K562 (cell line): ENCODE measurements around the gene TBCEL. TPM values are rescaled to one million over a fixed set of nuclear protein-coding genes. Genes with fewer than 3 reads are reported as not detected.

Source experiments
- ATAC-seq: fragments of 200-7000 bp; cut with Tn5 transposase; 3 replicates; pipeline ENCODE4 v1.9.1; 2020; ENCODE audit warnings: moderate library complexity
- BruUV-seq: library from RNA; stranded (reverse); fragments of 400-500 nt; replicated peaks from 2 replicates; lab custom pipeline; 2021; lab: Mats Ljungman, UMichigan
- CTCF ChIA-PET: fragments of 300-600 bp; formaldehyde crosslinking; extraction: SDS; loops from one replicate; lab custom pipeline; 2021; ENCODE audit warnings: low intra/inter-chr PET ratio; lab: Yijun Ruan, JAX
- POLR2A ChIA-PET: fragments of 300-600, 350-650 bp; sonication (Branson Sonifier 250); formaldehyde crosslinking; extraction: SDS; loops from one replicate; lab custom pipeline; 2021; ENCODE audit warnings: antibody characterized with exemption, inconsistent platforms; lab: Yijun Ruan, JAX
- DNase-seq, 4 experiments: peaks; one replicate each; pipeline versions ENCODE4 v3.0.0 to v3.0.0-alpha.2; 2011 to 2018; ENCODE audit warnings: low spot score in 3 of 4, mixed read lengths in 3 of 4; ENCODE audit errors: extremely low read depth in 1 of 4
- FAIRE-seq: peaks from 2 replicates; lab custom pipeline; 2011; peaks lifted over from hg19 to GRCh38; lab: Jason Lieb, UNC
- H2AFZ ChIP-seq: 2 replicates; pipeline ENCODE4 v1.6.0; 2011; ENCODE audit warnings: low read depth, low read length, control low read depth, inconsistent platforms
- H3K27ac ChIP-seq: fragments of 200-600 bp; 3 replicates; pipeline ENCODE4 v1.8.0; 2011; ENCODE audit warnings: low read depth, mild to moderate bottlenecking, control low read depth, inconsistent platforms, low read length, moderate library complexity, mixed read lengths; ENCODE audit errors: extremely low read depth
- H3K27me3 ChIP-seq, 2 experiments: fragments of 300-600 bp in 1 of 2; 2 replicates in 1 of 2; 3 replicates in 1 of 2; pipeline versions ENCODE4 v1.6.0 to v1.8.0; 2011; ENCODE audit warnings: inconsistent platforms in 2 of 2, low read length in 2 of 2, mild to moderate bottlenecking in 1 of 2, mixed read lengths in 1 of 2, moderate library complexity in 1 of 2; ENCODE audit not compliant: control insufficient read depth in 2 of 2, insufficient read depth in 2 of 2
- H3K36me3 ChIP-seq: fragments of 300-600 bp; 3 replicates; pipeline ENCODE4 v1.8.0; 2011; ENCODE audit warnings: mild to moderate bottlenecking, low read length, inconsistent platforms; ENCODE audit not compliant: control insufficient read depth, insufficient read depth
- H3K4me1 ChIP-seq, 2 experiments: fragments of 200-600 bp in 1 of 2; replicated peaks in 1 of 2; 2 replicates in 1 of 2; 3 replicates in 1 of 2; pipeline versions ENCODE4 v1.5.1 to v1.8.0; 2011; ENCODE audit warnings: inconsistent platforms in 2 of 2, low read length in 2 of 2, mild to moderate bottlenecking in 1 of 2, mixed read lengths in 1 of 2, moderate library complexity in 1 of 2; ENCODE audit not compliant: control insufficient read depth in 2 of 2, insufficient read depth in 2 of 2
- H3K4me2 ChIP-seq: 2 replicates; pipeline ENCODE4 v1.6.1; 2011; ENCODE audit warnings: low read length, control low read depth, inconsistent platforms, mixed read lengths; ENCODE audit not compliant: insufficient read depth
- H3K4me3 ChIP-seq: fragments of 200-600 bp; sonication (generic), shearing (Covaris generic); 2 replicates; pipeline ENCODE4 v1.5.1; 2016; ENCODE audit warnings: control low read depth, inconsistent platforms
- H3K79me2 ChIP-seq: fragments of 200-600 bp; 3 replicates; pipeline ENCODE4 v1.8.0; 2011; ENCODE audit warnings: low read length, inconsistent platforms; ENCODE audit not compliant: control insufficient read depth, insufficient read depth
- H3K9ac ChIP-seq, 2 experiments: 2 replicates each; pipeline versions ENCODE4 v1.6.0 to v1.6.1; 2011; ENCODE audit warnings: low read depth in 2 of 2, low read length in 2 of 2, control low read depth in 1 of 2, inconsistent platforms in 1 of 2, mild to moderate bottlenecking in 1 of 2, mixed read lengths in 1 of 2; ENCODE audit not compliant: insufficient read depth in 1 of 2
- H3K9me1 ChIP-seq: one replicate; pipeline ENCODE4 v1.6.0; 2011; ENCODE audit warnings: inconsistent platforms, mild to moderate bottlenecking, low read length, moderate library complexity; ENCODE audit not compliant: control insufficient read depth, insufficient read depth
- H3K9me3 ChIP-seq: replicated peaks from 2 replicates; pipeline ENCODE4 v1.5.1; 2011; ENCODE audit warnings: low read depth, low read length, inconsistent platforms; ENCODE audit not compliant: control insufficient read depth, insufficient read depth
- H4K20me1 ChIP-seq: replicated peaks from 2 replicates; pipeline ENCODE4 v1.6.1; 2011; ENCODE audit warnings: low read length, inconsistent platforms, mixed read lengths; ENCODE audit not compliant: control insufficient read depth, insufficient read depth
- CXXC5 ChIP-seq: fragments of 250-450 bp; sonication (Bioruptor Pico); IDR thresholded peaks from 2 replicates; pipeline ENCODE4 v1.8.0; 2022; ENCODE audit warnings: inconsistent platforms, mild to moderate bottlenecking, moderate library complexity
- ESRRB ChIP-seq: fragments of 250-450 bp; sonication (Bioruptor Pico); IDR thresholded peaks from 2 replicates; pipeline ENCODE4 v1.5.0; 2020; ENCODE audit warnings: mild to moderate bottlenecking, moderate library complexity, borderline replicate concordance
- KLF6 ChIP-seq: fragments of 250-450 bp; sonication (Bioruptor Pico); IDR thresholded peaks from 2 replicates; pipeline ENCODE4 v1.4.0; 2020; ENCODE audit warnings: mild to moderate bottlenecking, moderate library complexity, borderline replicate concordance
- RBM39 ChIP-seq: fragments of 200-400 bp; formaldehyde crosslinking; optimal IDR thresholded peaks from 2 replicates; pipeline ENCODE3; 2018; ENCODE audit warnings: low read depth, low read length
- RFX5 ChIP-seq: IDR thresholded peaks from 2 replicates; pipeline ENCODE4 v1.6.1; 2011; ENCODE audit warnings: low read depth, mild to moderate bottlenecking, improper control_type of control experiment, low read length
- ZNF282 ChIP-seq: sonication (generic); formaldehyde crosslinking; IDR thresholded peaks from 2 replicates; pipeline ENCODE4 v1.8.1; 2023; ENCODE audit warnings: missing genetic modification reagents
- ZNF354B ChIP-seq: fragments of 250-450 bp; sonication (Bioruptor Pico); IDR thresholded peaks from 2 replicates; pipeline ENCODE4 v1.4.0; 2020
- ZNF586 ChIP-seq: fragments of 450-650 bp; formaldehyde crosslinking; conservative IDR thresholded peaks from 2 replicates; pipeline ENCODE4 v1.4.0; 2020; ENCODE audit warnings: mild to moderate bottlenecking, moderate library complexity
- ZNF695 ChIP-seq: fragments of 450-650 bp; formaldehyde crosslinking; IDR thresholded peaks from 2 replicates; pipeline ENCODE4 v1.4.0; 2020; ENCODE audit warnings: mild to moderate bottlenecking, moderate library complexity
- ZNF830 ChIP-seq: fragments of 250-450 bp; sonication (Bioruptor Pico); IDR thresholded peaks from 2 replicates; pipeline ENCODE4 v1.5.0; 2021; ENCODE audit warnings: mild to moderate bottlenecking
- WGBS: fragments of 100-300 bp; shearing (Covaris generic); methylation state at CpG from one replicate; pipeline ENCODE4 v1.1.6; 2016; ENCODE audit warnings: low coverage, mixed read lengths; ENCODE audit not compliant: insufficient coverage; ENCODE audit errors: missing lambda C conversion rate; 5-methylcytosine and 5-hydroxymethylcytosine counted together
- in situ Hi-C: fragments of 300-500 bp; cut with MboI; formaldehyde crosslinking; loops from 4 replicates; pipeline ENCODE4 v1.15.0; 2018; ENCODE audit warnings: inconsistent platforms, mixed read lengths
- intact Hi-C: fragments of 100-400 bp; cut with micrococcal nuclease; formaldehyde crosslinking; loops from 2 replicates; pipeline ENCODE4 v1.14.2; 2022
- polyA plus RNA-seq, 8 experiments: library from polyadenylated mRNA; depleted of rRNA in 4 of 8; stranded (reverse) in 5 of 8; unstranded in 3 of 8; fragments of >200 nt; fragmentation: Nextera tagmentation in 2 of 8; fragmentation: Illumina TruSeq in 1 of 8; extraction: Ambion mirVana in 2 of 8; extraction: Trizol in 1 of 8; gene quantifications; 2 replicates each; pipeline versions ENCODE4 v1.2.1 to v1.2.3, GENCODE V29; 2011 to 2014; ENCODE audit warnings: inconsistent platforms in 1 of 8, missing spikeins in 1 of 8
- total RNA-seq, 7 experiments: library from RNA; depleted of rRNA in 6 of 7; stranded (reverse); fragments of >200 nt in 6 of 7; fragmentation: Illumina TruSeq in 2 of 7; extraction: Trizol in 2 of 7; gene quantifications; 2 replicates each; pipeline versions ENCODE4 v1.2.1 to v1.2.3, GENCODE V29; 2011 to 2021; ENCODE audit warnings: low replicate concordance in 1 of 7
- TF ChIP-seq, protein P1 (sequence below): fragments of 450-650 bp; IDR thresholded peaks from 2 replicates; pipeline ENCODE4 v1.6.1; 2016; ENCODE audit warnings: borderline replicate concordance
- TF ChIP-seq, protein P2 (sequence below): fragments of 250-450 bp; sonication (Bioruptor Pico); IDR thresholded peaks from 2 replicates; pipeline ENCODE4 v1.4.0; 2020; ENCODE audit warnings: mild to moderate bottlenecking, moderate library complexity, borderline replicate concordance
- TF ChIP-seq, protein P3 (sequence below): fragments of 250-450 bp; sonication (Bioruptor Pico); IDR thresholded peaks from 2 replicates; pipeline ENCODE4 v1.4.0; 2020; ENCODE audit warnings: borderline replicate concordance
- TF ChIP-seq, protein P4 (sequence below): IDR thresholded peaks from 3 replicates; pipeline ENCODE4 v1.6.1; 2011; ENCODE audit warnings: borderline replicate concordance, mild to moderate bottlenecking; ENCODE audit not compliant: insufficient read length, insufficient read depth

TBCEL gene
- total and polyA plus RNA-seq, 9 of the 15 experiments (the other 6 are each of a cell fraction or from before 2014, with no cell fraction given), result 0.39 to 2.3 (median 1.4) TPM

DNA sequence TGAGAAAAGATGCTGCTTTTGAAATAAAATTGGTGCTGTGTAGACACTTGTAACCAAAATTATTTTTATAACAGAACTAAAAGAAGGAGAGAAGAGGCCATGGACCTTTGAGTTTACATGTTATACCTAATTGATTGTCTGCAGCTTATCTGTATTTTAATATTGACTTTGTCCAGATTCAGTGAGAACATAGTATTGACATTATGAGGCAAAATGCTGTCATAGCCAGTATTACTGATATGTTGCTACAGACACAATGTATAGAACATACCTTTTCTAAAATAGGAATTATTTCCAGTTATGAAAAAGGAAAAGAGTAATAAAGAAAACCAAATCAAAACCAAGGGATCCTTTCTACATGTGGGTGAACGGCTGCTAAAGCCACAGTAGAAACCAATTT, 65.7 kb downstream of the TBCEL start:
- FAIRE-seq, result no peak
- WGBS, result 6% methylated on average over 1 of the region's 1 CpG
- Histone ChIP-seq H3K9ac (no peak overlapping the region), H3K27ac (no peak overlapping the region), H3K4me1 (no peaks in the 10 kb centered on the region), H4K20me1 (no peaks in the 10 kb centered on the region), H3K79me2 (no peaks in the 10 kb centered on the region)
- intact Hi-C loops (no loop called here), in situ Hi-C loops (no loop called here)
- CTCF ChIA-PET, result no interaction called here
- POLR2A ChIA-PET, result no interaction called here
- no peak for TF ChIP-seq KLF6
- TF ChIP-seq ESRRB, result no peak
- TF ChIP-seq ZNF586 (CRISPR knock-in tag), result no peak
- no peak for TF ChIP-seq RBM39
- TF ChIP-seq RFX5, result no peak
- TF ChIP-seq, protein P1, sequence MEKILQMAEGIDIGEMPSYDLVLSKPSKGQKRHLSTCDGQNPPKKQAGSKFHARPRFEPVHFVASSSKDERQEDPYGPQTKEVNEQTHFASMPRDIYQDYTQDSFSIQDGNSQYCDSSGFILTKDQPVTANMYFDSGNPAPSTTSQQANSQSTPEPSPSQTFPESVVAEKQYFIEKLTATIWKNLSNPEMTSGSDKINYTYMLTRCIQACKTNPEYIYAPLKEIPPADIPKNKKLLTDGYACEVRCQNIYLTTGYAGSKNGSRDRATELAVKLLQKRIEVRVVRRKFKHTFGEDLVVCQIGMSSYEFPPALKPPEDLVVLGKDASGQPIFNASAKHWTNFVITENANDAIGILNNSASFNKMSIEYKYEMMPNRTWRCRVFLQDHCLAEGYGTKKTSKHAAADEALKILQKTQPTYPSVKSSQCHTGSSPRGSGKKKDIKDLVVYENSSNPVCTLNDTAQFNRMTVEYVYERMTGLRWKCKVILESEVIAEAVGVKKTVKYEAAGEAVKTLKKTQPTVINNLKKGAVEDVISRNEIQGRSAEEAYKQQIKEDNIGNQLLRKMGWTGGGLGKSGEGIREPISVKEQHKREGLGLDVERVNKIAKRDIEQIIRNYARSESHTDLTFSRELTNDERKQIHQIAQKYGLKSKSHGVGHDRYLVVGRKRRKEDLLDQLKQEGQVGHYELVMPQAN, result no peak
- no peak for TF ChIP-seq ZNF354B (CRISPR knock-in tag)
- TF ChIP-seq ZNF282 (CRISPR knock-in tag), result no peak
- TF ChIP-seq ZNF695, result no peak
- TF ChIP-seq, protein P2, sequence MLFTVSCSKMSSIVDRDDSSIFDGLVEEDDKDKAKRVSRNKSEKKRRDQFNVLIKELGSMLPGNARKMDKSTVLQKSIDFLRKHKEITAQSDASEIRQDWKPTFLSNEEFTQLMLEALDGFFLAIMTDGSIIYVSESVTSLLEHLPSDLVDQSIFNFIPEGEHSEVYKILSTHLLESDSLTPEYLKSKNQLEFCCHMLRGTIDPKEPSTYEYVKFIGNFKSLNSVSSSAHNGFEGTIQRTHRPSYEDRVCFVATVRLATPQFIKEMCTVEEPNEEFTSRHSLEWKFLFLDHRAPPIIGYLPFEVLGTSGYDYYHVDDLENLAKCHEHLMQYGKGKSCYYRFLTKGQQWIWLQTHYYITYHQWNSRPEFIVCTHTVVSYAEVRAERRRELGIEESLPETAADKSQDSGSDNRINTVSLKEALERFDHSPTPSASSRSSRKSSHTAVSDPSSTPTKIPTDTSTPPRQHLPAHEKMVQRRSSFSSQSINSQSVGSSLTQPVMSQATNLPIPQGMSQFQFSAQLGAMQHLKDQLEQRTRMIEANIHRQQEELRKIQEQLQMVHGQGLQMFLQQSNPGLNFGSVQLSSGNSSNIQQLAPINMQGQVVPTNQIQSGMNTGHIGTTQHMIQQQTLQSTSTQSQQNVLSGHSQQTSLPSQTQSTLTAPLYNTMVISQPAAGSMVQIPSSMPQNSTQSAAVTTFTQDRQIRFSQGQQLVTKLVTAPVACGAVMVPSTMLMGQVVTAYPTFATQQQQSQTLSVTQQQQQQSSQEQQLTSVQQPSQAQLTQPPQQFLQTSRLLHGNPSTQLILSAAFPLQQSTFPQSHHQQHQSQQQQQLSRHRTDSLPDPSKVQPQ (CRISPR knock-in tag), result no peak
- TF ChIP-seq, protein P3, sequence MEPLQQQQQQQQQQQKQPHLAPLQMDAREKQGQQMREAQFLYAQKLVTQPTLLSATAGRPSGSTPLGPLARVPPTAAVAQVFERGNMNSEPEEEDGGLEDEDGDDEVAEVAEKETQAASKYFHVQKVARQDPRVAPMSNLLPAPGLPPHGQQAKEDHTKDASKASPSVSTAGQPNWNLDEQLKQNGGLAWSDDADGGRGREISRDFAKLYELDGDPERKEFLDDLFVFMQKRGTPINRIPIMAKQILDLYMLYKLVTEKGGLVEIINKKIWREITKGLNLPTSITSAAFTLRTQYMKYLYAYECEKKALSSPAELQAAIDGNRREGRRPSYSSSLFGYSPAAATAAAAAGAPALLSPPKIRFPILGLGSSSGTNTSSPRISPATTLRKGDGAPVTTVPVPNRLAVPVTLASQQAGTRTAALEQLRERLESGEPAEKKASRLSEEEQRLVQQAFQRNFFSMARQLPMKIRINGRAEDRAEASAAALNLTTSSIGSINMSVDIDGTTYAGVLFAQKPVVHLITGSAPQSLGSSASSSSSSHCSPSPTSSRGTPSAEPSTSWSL (CRISPR knock-in tag), result no peak
- no peak for TF ChIP-seq CXXC5 (CRISPR knock-in tag)
- TF ChIP-seq ZNF830 (CRISPR knock-in tag), result no peak
- TF ChIP-seq, protein P4, sequence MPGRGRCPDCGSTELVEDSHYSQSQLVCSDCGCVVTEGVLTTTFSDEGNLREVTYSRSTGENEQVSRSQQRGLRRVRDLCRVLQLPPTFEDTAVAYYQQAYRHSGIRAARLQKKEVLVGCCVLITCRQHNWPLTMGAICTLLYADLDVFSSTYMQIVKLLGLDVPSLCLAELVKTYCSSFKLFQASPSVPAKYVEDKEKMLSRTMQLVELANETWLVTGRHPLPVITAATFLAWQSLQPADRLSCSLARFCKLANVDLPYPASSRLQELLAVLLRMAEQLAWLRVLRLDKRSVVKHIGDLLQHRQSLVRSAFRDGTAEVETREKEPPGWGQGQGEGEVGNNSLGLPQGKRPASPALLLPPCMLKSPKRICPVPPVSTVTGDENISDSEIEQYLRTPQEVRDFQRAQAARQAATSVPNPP, result no peak
- TF ChIP-seq, all 486 proteins: peak for 0
- Histone ChIP-seq H3K4me2 (no peak overlapping the region), H3K4me3 (no peak overlapping the region), H3K9me1 (no peaks in the 10 kb centered on the region), H3K9me3 (no peaks in the 10 kb centered on the region), H3K36me3 (no peaks in the 10 kb centered on the region), H3K27me3 (no peaks in the 10 kb centered on the region), H2AFZ (no peak overlapping the region)
- DNase-seq, result no peak
- no TSS peak for BruUV-seq
- no peak for ATAC-seq
